ENCODE measurements around the gene EIF3K.

EIF3K gene

DNA sequence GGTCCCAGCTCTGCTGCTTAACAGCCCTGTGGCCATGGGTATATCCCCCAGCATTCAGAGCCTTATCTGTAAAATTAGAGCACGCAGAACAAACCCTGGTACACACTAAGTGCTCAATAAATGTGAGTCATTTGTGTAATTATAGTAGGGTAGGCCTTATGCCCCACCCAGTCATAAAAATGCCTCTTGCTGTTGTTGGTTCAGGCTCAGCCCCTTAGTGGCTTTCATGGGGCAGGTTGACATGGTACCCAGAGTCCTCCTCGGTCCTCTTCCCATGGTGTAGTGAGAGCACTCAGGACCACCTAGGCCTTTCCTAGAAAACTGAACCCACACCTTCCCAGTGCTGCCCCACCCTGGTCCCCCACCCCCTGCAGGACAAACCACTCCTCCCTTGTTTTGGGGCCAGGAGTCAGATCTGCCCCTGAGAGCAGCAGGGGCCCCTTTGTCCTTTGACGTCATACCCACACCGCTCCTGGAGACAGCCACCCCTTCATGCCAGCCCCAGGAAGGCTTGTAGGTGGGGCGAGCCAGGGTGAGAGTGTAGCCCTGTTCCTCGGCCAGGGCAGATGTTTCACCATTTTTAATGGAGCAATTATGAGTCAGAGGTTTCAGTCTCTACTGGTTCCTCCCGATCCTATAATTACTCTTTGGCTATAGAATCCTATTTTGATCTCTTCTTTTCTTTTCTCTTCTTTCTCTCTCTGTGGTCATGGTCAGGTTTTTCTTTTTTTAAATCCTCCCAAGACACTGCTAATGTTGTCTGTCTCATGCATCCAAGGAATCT is 65.3 kb downstream of the EIF3K start (continued):
- TF ChIP-seq ZNF10 (tag by site-specific recombination; IDR thresholded peaks at IDR 0.05), result peak; percentile 81
- no peak for TF ChIP-seq TCF7L2 (IDR thresholded peaks at IDR 0.05; ENCODE audit: borderline replicate concordance, low read depth, low read length)
- no peak for TF ChIP-seq ZNF837 (tag by site-specific recombination; IDR thresholded peaks at IDR 0.05)
- 0 out of 2 replicates have a peak, but pooled peaks have one; percentile 8 for TF ChIP-seq MYNN (tag by site-specific recombination; IDR thresholded peaks at IDR 0.05; ENCODE audit: borderline replicate concordance)
- TF ChIP-seq ZNF561 (tag by site-specific recombination; IDR thresholded peaks at IDR 0.05; ENCODE audit: borderline replicate concordance), result peak; percentile 97; the same call in 1 of the 2 replicates
- TF ChIP-seq ZNF76 (tag by site-specific recombination; IDR thresholded peaks at IDR 0.05; ENCODE audit: borderline replicate concordance, low read depth), result peak; percentile 93
- TF ChIP-seq, protein P1, sequence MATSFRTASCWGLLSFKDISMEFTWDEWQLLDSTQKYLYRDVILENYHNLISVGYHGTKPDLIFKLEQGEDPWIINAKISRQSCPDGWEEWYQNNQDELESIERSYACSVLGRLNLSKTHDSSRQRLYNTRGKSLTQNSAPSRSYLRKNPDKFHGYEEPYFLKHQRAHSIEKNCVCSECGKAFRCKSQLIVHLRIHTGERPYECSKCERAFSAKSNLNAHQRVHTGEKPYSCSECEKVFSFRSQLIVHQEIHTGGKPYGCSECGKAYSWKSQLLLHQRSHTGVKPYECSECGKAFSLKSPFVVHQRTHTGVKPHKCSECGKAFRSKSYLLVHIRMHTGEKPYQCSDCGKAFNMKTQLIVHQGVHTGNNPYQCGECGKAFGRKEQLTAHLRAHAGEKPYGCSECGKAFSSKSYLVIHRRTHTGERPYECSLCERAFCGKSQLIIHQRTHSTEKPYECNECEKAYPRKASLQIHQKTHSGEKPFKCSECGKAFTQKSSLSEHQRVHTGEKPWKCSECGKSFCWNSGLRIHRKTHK (tag by site-specific recombination; IDR thresholded peaks at IDR 0.05), result no peak
- peak; percentile 64 for TF ChIP-seq ZNF660 (tag by site-specific recombination; IDR thresholded peaks at IDR 0.05)
- no peak for TF ChIP-seq EGR2 (tag by site-specific recombination; IDR thresholded peaks at IDR 0.05; ENCODE audit: low read depth)
- no peak for TF ChIP-seq ZNF585B (tag by site-specific recombination; IDR thresholded peaks at IDR 0.05)
- TF ChIP-seq ZNF423 (tag by site-specific recombination; IDR thresholded peaks at IDR 0.05), result peak; percentile 49; the same call in 1 of the 2 replicates
- no peak for TF ChIP-seq HOXC10 (CRISPR knock-in tag; IDR thresholded peaks at IDR 0.05)
- TF ChIP-seq, protein P2, sequence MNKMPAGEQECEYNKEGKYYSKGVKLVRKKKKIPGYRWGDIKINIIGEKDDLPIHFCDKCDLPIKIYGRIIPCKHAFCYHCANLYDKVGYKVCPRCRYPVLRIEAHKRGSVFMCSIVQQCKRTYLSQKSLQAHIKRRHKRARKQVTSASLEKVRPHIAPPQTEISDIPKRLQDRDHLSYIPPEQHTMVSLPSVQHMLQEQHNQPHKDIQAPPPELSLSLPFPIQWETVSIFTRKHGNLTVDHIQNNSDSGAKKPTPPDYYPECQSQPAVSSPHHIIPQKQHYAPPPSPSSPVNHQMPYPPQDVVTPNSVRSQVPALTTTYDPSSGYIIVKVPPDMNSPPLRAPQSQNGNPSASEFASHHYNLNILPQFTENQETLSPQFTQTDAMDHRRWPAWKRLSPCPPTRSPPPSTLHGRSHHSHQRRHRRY (tag by site-specific recombination; IDR thresholded peaks at IDR 0.05), result no peak
- TF ChIP-seq, protein P3, sequence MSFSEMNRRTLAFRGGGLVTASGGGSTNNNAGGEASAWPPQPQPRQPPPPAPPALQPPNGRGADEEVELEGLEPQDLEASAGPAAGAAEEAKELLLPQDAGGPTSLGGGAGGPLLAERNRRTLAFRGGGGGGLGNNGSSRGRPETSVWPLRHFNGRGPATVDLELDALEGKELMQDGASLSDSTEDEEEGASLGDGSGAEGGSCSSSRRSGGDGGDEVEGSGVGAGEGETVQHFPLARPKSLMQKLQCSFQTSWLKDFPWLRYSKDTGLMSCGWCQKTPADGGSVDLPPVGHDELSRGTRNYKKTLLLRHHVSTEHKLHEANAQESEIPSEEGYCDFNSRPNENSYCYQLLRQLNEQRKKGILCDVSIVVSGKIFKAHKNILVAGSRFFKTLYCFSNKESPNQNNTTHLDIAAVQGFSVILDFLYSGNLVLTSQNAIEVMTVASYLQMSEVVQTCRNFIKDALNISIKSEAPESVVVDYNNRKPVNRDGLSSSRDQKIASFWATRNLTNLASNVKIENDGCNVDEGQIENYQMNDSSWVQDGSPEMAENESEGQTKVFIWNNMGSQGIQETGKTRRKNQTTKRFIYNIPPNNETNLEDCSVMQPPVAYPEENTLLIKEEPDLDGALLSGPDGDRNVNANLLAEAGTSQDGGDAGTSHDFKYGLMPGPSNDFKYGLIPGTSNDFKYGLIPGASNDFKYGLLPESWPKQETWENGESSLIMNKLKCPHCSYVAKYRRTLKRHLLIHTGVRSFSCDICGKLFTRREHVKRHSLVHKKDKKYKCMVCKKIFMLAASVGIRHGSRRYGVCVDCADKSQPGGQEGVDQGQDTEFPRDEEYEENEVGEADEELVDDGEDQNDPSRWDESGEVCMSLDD (tag by site-specific recombination; IDR thresholded peaks at IDR 0.05), result peak; percentile 72
- no peak for TF ChIP-seq ZNF747 (tag by site-specific recombination; IDR thresholded peaks at IDR 0.05)
- TF ChIP-seq ZNF701 (tag by site-specific recombination; IDR thresholded peaks at IDR 0.05), result no peak
- TF ChIP-seq, protein P4, sequence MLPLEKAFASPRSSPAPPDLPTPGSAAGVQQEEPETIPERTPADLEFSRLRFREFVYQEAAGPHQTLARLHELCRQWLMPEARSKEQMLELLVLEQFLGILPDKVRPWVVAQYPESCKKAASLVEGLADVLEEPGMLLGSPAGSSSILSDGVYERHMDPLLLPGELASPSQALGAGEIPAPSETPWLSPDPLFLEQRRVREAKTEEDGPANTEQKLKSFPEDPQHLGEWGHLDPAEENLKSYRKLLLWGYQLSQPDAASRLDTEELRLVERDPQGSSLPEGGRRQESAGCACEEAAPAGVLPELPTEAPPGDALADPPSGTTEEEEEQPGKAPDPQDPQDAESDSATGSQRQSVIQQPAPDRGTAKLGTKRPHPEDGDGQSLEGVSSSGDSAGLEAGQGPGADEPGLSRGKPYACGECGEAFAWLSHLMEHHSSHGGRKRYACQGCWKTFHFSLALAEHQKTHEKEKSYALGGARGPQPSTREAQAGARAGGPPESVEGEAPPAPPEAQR (tag by site-specific recombination; IDR thresholded peaks at IDR 0.05), result peak; percentile 8; the same call in 1 of the 2 replicates
- no peak for TF ChIP-seq ZNF791 (tag by site-specific recombination; IDR thresholded peaks at IDR 0.05)
- peak; percentile 59 for TF ChIP-seq ZNF223 (tag by site-specific recombination; IDR thresholded peaks at IDR 0.05)
- TF ChIP-seq, protein P5, sequence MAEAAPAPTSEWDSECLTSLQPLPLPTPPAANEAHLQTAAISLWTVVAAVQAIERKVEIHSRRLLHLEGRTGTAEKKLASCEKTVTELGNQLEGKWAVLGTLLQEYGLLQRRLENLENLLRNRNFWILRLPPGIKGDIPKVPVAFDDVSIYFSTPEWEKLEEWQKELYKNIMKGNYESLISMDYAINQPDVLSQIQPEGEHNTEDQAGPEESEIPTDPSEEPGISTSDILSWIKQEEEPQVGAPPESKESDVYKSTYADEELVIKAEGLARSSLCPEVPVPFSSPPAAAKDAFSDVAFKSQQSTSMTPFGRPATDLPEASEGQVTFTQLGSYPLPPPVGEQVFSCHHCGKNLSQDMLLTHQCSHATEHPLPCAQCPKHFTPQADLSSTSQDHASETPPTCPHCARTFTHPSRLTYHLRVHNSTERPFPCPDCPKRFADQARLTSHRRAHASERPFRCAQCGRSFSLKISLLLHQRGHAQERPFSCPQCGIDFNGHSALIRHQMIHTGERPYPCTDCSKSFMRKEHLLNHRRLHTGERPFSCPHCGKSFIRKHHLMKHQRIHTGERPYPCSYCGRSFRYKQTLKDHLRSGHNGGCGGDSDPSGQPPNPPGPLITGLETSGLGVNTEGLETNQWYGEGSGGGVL (tag by site-specific recombination; IDR thresholded peaks at IDR 0.05), result peak; percentile 83
- TF ChIP-seq ZNF776 (tag by site-specific recombination; IDR thresholded peaks at IDR 0.05; ENCODE audit: borderline replicate concordance), result no peak
- TF ChIP-seq ZNF426 (tag by site-specific recombination; IDR thresholded peaks at IDR 0.05), result no peak
- peak; percentile 82 for TF ChIP-seq OSR2 (tag by site-specific recombination; IDR thresholded peaks at IDR 0.05)
- TF ChIP-seq RBAK (tag by site-specific recombination; IDR thresholded peaks at IDR 0.05), result no peak
- TF ChIP-seq ZNF621 (tag by site-specific recombination; IDR thresholded peaks at IDR 0.05), result no peak
- no peak for TF ChIP-seq ZNF596 (tag by site-specific recombination; IDR thresholded peaks at IDR 0.05)
- no peak for TF ChIP-seq ZNF560 (tag by site-specific recombination; IDR thresholded peaks at IDR 0.05; ENCODE audit: borderline replicate concordance)
- TF ChIP-seq, protein P6, sequence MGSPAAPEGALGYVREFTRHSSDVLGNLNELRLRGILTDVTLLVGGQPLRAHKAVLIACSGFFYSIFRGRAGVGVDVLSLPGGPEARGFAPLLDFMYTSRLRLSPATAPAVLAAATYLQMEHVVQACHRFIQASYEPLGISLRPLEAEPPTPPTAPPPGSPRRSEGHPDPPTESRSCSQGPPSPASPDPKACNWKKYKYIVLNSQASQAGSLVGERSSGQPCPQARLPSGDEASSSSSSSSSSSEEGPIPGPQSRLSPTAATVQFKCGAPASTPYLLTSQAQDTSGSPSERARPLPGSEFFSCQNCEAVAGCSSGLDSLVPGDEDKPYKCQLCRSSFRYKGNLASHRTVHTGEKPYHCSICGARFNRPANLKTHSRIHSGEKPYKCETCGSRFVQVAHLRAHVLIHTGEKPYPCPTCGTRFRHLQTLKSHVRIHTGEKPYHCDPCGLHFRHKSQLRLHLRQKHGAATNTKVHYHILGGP (tag by site-specific recombination; IDR thresholded peaks at IDR 0.05), result peak; percentile 91
- TF ChIP-seq ZFP41 (tag by site-specific recombination; IDR thresholded peaks at IDR 0.05; ENCODE audit: borderline replicate concordance), result no peak
- TF ChIP-seq ZNF292 (tag by site-specific recombination; IDR thresholded peaks at IDR 0.05; ENCODE audit: borderline replicate concordance, low read depth), result no peak

All from HEK293 (cell line).